Measurements from ENCODE around the gene SBNO1.

The SBNO1 gene

GRCh38 chr12:123344086-123344485 is 20.6 kb downstream of the SBNO1 start:
- H3K27me3 ChIP-seq, result no peaks in the 10 kb centered on the region
- DNase-seq, result no peak
- peaks cover 41 to 94% (median 81%) of the 10 kb centered on the region in 3 donors for H3K36me3 ChIP-seq
- intact Hi-C loops (cut with DNase I; ENCODE audit: low total_unique reads), result no loop called here
- no peak overlapping the region for H3K27ac ChIP-seq
- no peak overlapping the region for H3K4me3 ChIP-seq
- TF ChIP-seq, protein P1, sequence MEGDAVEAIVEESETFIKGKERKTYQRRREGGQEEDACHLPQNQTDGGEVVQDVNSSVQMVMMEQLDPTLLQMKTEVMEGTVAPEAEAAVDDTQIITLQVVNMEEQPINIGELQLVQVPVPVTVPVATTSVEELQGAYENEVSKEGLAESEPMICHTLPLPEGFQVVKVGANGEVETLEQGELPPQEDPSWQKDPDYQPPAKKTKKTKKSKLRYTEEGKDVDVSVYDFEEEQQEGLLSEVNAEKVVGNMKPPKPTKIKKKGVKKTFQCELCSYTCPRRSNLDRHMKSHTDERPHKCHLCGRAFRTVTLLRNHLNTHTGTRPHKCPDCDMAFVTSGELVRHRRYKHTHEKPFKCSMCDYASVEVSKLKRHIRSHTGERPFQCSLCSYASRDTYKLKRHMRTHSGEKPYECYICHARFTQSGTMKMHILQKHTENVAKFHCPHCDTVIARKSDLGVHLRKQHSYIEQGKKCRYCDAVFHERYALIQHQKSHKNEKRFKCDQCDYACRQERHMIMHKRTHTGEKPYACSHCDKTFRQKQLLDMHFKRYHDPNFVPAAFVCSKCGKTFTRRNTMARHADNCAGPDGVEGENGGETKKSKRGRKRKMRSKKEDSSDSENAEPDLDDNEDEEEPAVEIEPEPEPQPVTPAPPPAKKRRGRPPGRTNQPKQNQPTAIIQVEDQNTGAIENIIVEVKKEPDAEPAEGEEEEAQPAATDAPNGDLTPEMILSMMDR (IDR thresholded peaks at IDR 0.05), result no peak
- no peaks in the 10 kb centered on the region for H3K9me3 ChIP-seq
- H3K4me1 ChIP-seq, result no peaks in the 10 kb centered on the region

DNA sequence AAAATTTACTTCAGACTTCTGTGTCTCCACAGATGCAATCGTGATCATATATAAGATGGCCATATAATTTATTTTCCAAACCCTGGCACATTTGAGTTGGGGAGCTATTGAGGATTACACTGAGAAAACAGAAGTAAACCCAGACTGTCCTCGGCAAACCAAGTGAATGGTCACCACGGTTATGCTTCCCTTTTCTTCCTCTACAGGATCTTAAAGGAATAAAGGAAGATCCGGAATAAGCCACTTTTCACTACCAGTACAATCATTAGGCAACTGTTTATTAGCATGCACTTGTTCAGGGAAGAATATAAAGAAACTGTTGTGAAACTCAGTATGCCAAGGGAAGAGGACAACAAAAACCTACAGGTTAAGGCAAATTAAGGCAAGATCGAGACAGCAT is 27.6 kb downstream of the SBNO1 start:
- Histone ChIP-seq H3K27ac (no peak overlapping the region), H3K4me1 (no peaks in the 10 kb centered on the region), H3K9me3 (no peaks in the 10 kb centered on the region), H3K36me3 (peaks cover 16 to 85% (median 33%) of the 10 kb centered on the region in 3 donors), H3K27me3 (no peaks in the 10 kb centered on the region), H3K4me3 (no peak overlapping the region)
- TF ChIP-seq, protein P1 (IDR thresholded peaks at IDR 0.05), result no peak
- DNase-seq, result no peak
- intact Hi-C loops (cut with DNase I; ENCODE audit: low total_unique reads), result no loop called here

GRCh38 chr12:123336530-123336929 is 28.1 kb downstream of the SBNO1 start:
- TF ChIP-seq, protein P1 (IDR thresholded peaks at IDR 0.05), result no peak
- Histone ChIP-seq H3K27me3 (no peaks in the 10 kb centered on the region), H3K4me1 (no peaks in the 10 kb centered on the region), H3K4me3 (no peak overlapping the region), H3K9me3 (no peaks in the 10 kb centered on the region), H3K36me3 (peaks cover 16 to 86% (median 38%) of the 10 kb centered on the region in 3 donors), H3K27ac (no peak overlapping the region)
- intact Hi-C loops (cut with DNase I; ENCODE audit: low total_unique reads), result no loop called here
- no peak for DNase-seq

DNA sequence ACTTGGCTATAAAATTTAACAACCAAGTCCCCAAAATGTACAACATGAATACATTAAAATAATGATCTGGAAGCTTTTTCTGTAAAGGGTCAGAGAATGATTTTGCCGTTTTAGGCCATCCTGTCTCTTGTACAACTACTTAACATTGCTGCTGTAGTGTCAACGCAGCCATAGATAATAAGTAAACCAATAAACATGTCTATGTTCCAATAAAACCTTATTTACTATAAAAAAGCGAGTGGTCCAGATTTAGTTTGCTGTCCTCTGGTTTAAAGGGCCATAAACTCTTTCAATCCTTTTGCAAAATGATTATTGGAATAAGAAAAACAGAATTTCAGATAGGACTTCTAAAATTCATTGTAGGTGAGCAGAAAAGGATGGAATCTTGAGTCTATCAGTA is 29.2 kb downstream of the SBNO1 start:
- no peaks in the 10 kb centered on the region for H3K9me3 ChIP-seq
- intact Hi-C loops (cut with DNase I; ENCODE audit: low total_unique reads), result no loop called here
- TF ChIP-seq, protein P1 (IDR thresholded peaks at IDR 0.05), result no peak
- peaks cover 24 to 86% (median 41%) of the 10 kb centered on the region in 3 donors for H3K36me3 ChIP-seq
- H3K4me3 ChIP-seq, result no peak overlapping the region
- H3K27ac ChIP-seq, result no peak overlapping the region
- DNase-seq, result no peak
- no peaks in the 10 kb centered on the region for H3K27me3 ChIP-seq
- no peaks in the 10 kb centered on the region for H3K4me1 ChIP-seq

DNA sequence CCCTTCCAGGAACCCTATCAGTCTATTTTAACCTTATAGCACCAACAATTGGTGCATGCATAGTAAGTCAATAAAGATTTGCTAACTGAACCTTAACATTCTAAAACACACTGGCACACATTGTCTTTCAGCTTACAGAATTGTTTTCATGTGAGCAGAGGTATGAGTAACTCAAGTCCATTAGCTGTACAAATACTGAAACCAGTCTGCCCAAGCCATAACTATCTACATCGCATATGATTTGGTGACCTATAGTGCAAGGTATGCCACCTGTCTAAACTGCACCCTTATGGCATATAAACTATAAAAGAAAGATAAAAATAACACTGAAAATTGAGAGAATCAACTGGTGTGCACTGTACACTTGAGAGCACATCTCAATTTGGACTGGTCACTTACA is 34.8 kb downstream of the SBNO1 start:
- H3K4me1 ChIP-seq, result no peaks in the 10 kb centered on the region
- no peaks in the 10 kb centered on the region for H3K9me3 ChIP-seq
- H3K27me3 ChIP-seq, result no peaks in the 10 kb centered on the region
- H3K27ac ChIP-seq, result no peak overlapping the region
- intact Hi-C loops (cut with DNase I; ENCODE audit: low total_unique reads), result no loop called here
- TF ChIP-seq, protein P1 (IDR thresholded peaks at IDR 0.05), result no peak
- DNase-seq, result no peak
- peaks cover 65 to 92% (median 79%) of the 10 kb centered on the region in 3 donors for H3K36me3 ChIP-seq
- no peak overlapping the region for H3K4me3 ChIP-seq

DNA sequence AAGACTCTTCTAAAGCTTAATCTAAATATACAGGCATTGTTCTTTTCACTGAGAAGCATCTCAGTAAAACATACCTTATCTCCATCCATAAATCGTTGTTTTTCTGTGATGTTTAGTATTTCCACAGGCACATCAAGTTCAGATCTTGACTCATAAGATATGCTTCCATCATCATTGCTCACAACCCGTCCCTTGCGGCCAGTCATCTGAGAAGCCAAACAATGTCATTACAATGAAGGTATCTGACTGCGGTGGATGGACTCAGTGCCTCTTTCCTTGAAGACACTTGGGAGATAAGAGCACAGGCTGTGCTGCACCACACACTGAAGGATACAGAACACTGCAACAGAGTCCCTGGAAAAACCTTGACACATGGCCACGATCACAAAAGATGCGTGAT is 44.8 kb downstream of the SBNO1 start:
- Histone ChIP-seq H3K4me3 (no peak overlapping the region), H3K27ac (no peak overlapping the region), H3K4me1 (no peaks in the 10 kb centered on the region), H3K27me3 (no peaks in the 10 kb centered on the region), H3K9me3 (no peaks in the 10 kb centered on the region), H3K36me3 (peaks cover 91 to 100% (median 99%) of the 10 kb centered on the region in 3 donors)
- intact Hi-C loops (cut with DNase I; ENCODE audit: low total_unique reads), result no loop called here
- TF ChIP-seq, protein P1 (IDR thresholded peaks at IDR 0.05), result no peak
- no peak for DNase-seq

Data from tibial artery (tissue), 4 donors.